Thyroid gland (tissue), 4 donors: ENCODE data around the gene C3orf22.

Experiments
- CTCF ChIP-seq, 6 experiments: fragments of 200-600 bp in 3 of 6; fragments of 450-650 bp in 3 of 6; sonication (generic) in 3 of 6; IDR thresholded peaks; one replicate each; pipeline ENCODE4 v1.5.1; 2016 to 2019; ENCODE audit warnings: antibody characterized with exemption in 6 of 6, mild to moderate bottlenecking in 2 of 6, inconsistent platforms in 1 of 6, moderate library complexity in 1 of 6
- POLR2A ChIP-seq, 2 donors: fragments of 450-650 bp; IDR thresholded peaks; one replicate each; pipeline ENCODE4 v1.6.1; 2017; ENCODE audit warnings: antibody characterized with exemption in 2 of 2, mild to moderate bottlenecking in 2 of 2, moderate library complexity in 1 of 2

GRCh38 chr3:126550488-126551051 is 8.2 kb downstream of the C3orf22 start:
- TF ChIP-seq CTCF (IDR thresholded peaks at IDR 0.05) (no peak), POLR2A (IDR thresholded peaks at IDR 0.05) (no peak)
